GM10248 (cell line): Measurements from ENCODE around the gene HMG20A.
"Not testable (repeated sequence)": the region's sequence is repeated elsewhere in the genome, so short reads cannot be mapped to it uniquely, and the experiment has no call there.

Experiments
- CTCF ChIA-PET: fragments of 300-600 bp; sonication (Branson Sonifier 250); formaldehyde crosslinking; extraction: SDS; loops from one replicate; lab custom pipeline; 2021; ENCODE audit warnings: antibody characterized with exemption; lab: Yijun Ruan, JAX
- POLR2A ChIA-PET: fragments of 350-650 bp; sonication (Branson Sonifier 250); formaldehyde crosslinking; extraction: SDS; loops from one replicate; lab custom pipeline; 2020; ENCODE audit warnings: antibody characterized with exemption; lab: Yijun Ruan, JAX
- DNase-seq: peaks from one replicate; pipeline ENCODE4 v3.0.0; 2012; ENCODE audit errors: extremely low spot score
- CTCF ChIP-seq: IDR thresholded peaks from 2 replicates; pipeline ENCODE4 v1.5.1; 2012; ENCODE audit warnings: mild to moderate bottlenecking, low read depth; ENCODE audit errors: extremely low read depth, missing control alignments, control extremely low read depth

HMG20A gene

GRCh38 chr15:77393471-77393840, 27.2 kb upstream of the HMG20A start:
- no peak for TF ChIP-seq CTCF
- ChIA-PET CTCF (no interaction called here), POLR2A (no interaction called here)

GRCh38 chr15:77395013-77395774, 25.5 kb upstream of the HMG20A start:
- no peak for DNase-seq
- ChIA-PET POLR2A (no interaction called here), CTCF (interaction anchor here (2.0 kb wide), 1 partner anchor 16 kb away, joined by 4 read pairs; no protein-coding TSS in a partner anchor)
- no peak for TF ChIP-seq CTCF

More at GRCh38 chr15:77393471-77393840, 27.2 kb upstream of the HMG20A start:
- DNase-seq = no peak

GRCh38 chr15:77396692-77397091, 24.0 kb upstream of the HMG20A start:
- POLR2A ChIA-PET = no interaction called here
- TF ChIP-seq CTCF = no peak
- DNase-seq = no peak
- CTCF ChIA-PET = interaction anchor here (2.0 kb wide), 1 partner anchor 15 kb away, joined by 4 read pairs; no protein-coding TSS in a partner anchor

DNA sequence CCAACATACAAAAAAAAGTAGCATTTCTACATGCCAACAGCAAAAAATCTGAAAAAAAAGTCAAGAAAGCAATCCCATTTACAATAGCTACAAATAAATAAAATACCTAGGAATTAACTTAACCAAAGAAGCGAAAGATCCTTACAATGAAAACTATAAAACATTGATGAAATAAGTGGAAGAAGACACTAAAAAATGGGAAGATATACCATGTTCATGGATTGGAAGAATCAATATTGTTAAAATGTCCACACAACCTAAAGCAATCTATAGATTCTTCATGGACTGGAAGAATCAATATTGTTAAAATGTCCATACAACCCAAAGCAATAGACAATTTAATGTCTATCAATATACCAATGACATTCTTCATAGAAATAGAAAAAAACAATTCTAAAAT, 21.8 kb upstream of the HMG20A start:
- ChIA-PET CTCF (no interaction called here), POLR2A (no interaction called here)
- no peak for TF ChIP-seq CTCF
- DNase-seq = no peak

GRCh38 chr15:77400258-77400657, 20.4 kb upstream of the HMG20A start:
- ChIA-PET CTCF (interaction anchor here (1.0 kb wide), 1 partner anchor 213 kb away, joined by 3 read pairs; no protein-coding TSS in a partner anchor), POLR2A (no interaction called here)
- no peak for DNase-seq
- TF ChIP-seq CTCF = no peak

GRCh38 chr15:77402740-77403379, 17.8 kb upstream of the HMG20A start:
- peak; percentile 38 for DNase-seq
- ChIA-PET CTCF (interaction anchor here (1.0 kb wide), 1 partner anchor 17 kb away, joined by 3 read pairs; the partner anchor contains the start of gene PEAK1), POLR2A (no interaction called here)
- TF ChIP-seq CTCF = no peak

DNA sequence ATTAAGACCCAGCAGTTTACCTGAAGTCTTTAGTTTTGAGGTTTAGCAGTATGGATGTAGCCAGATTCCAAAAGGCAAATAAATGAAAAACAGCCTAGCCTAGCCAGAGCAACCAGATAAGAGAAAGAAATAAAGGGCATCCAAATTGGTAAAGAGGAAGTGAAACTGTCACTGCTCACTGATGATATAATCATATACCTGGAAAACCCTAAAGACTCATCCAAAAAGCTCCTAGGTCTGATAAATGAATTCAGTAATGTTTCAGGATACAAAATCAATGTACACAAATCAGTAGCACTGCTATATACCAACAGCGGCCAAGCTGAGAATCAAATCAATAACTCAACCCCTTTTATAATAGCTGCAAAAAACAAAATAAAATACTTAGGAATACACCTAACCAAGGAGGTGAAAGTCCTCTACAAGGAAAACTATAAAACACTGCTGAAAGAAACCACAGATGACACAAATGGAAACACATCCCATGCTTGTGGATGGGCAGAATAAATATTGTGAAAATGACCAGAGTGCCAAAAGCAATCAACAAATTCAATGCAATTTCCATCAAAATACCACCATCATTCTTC, 14.4 kb upstream of the HMG20A start:
- ChIA-PET POLR2A (interaction anchor here (0.6 kb wide), 1 partner anchor 893 kb away, joined by 3 read pairs; the partner anchor contains the start of gene SKIC8), CTCF (interaction anchor here (1.4 kb wide), 1 partner anchor 24 kb away, joined by 3 read pairs; no protein-coding TSS in a partner anchor)
- DNase-seq = not testable (repeated sequence)
